ENCODE results near the gene LAMA3. TPM values are rescaled to one million over a fixed set of nuclear protein-coding genes. Genes with fewer than 3 reads are reported as not detected.
A peak's percentile ranks its signal among the peaks of the same experiment; 100 is the strongest.
"Not testable (repeated sequence)": the region's sequence is repeated elsewhere in the genome, so short reads cannot be mapped to it uniquely, and the experiment has no call there.

The LAMA3 gene
- total and polyA plus RNA-seq, 10 of the 15 experiments (the other 5 are each of a cell fraction or from before 2014, with no cell fraction given), result 0.37 to 6.5 (median 5.4) TPM

- H4K20me1 ChIP-seq (ENCODE audit: control insufficient read depth, insufficient read depth); in situ Hi-C loops (cut with MboI); H2AFZ ChIP-seq (ENCODE audit: control insufficient read depth, low read depth, low read length); H3K36me3 ChIP-seq (ENCODE audit: control insufficient read depth in 2 of 2, insufficient read depth in 2 of 2, low read length in 1 of 2); H3K4me3 ChIP-seq; H3K4me2 ChIP-seq (ENCODE audit: control insufficient read depth, insufficient read depth); DNase-seq (ENCODE audit: low read depth, low spot score); H3K9ac ChIP-seq (ENCODE audit: control insufficient read depth, insufficient read depth, low read length); H3K4me1 ChIP-seq (ENCODE audit: control insufficient read depth, insufficient read depth, low read length); H3K79me2 ChIP-seq (ENCODE audit: control insufficient read depth, insufficient read depth, low read length); FAIRE-seq; H3K27ac ChIP-seq (ENCODE audit: control insufficient read depth, insufficient read depth); POLR2A ChIA-PET; RAD21 ChIA-PET (ENCODE audit: unreplicated experiment); H3K9me3 ChIP-seq (replicated peaks; ENCODE audit: control insufficient read depth, insufficient read depth, low read length); H3K27me3 ChIP-seq (replicated peaks in 1 of 2; ENCODE audit: control insufficient read depth in 2 of 2, insufficient read depth in 2 of 2, low read length in 1 of 2); BruUV-seq (replicated peaks): not testable (repeated sequence)
- peak; percentile 4; the same call in 1 of the 2 replicates for TF ChIP-seq JUNB (IDR thresholded peaks at IDR 0.05)
- ATAC-seq, result peak; percentile 67
- WGBS (ENCODE audit: insufficient coverage, insufficient replicate concordance, low lambda C conversion rate, missing lambda C conversion rate), result 11% methylated on average over 8 of the region's 8 CpGs
- ChIA-PET CTCF (interaction anchor here (1.7 kb wide), 1 partner anchor 89 kb away, joined by 3 read pairs; no protein-coding TSS in a partner anchor), SMC1A (ENCODE audit: uncharacterized antibody, unreplicated experiment) (interaction anchor here (0.5 kb wide), 1 partner anchor 852 kb away, joined by 3 read pairs; no protein-coding TSS in a partner anchor)
- intact Hi-C loops (cut with micrococcal nuclease; ENCODE audit: unreplicated experiment), result loop anchor here (10.0 kb wide), 1 partner anchor 199 kb away; no protein-coding TSS in a partner anchor
Measured at GRCh38 chr18:23716079-23716478, 26.8 kb downstream of the LAMA3 start.

DNA sequence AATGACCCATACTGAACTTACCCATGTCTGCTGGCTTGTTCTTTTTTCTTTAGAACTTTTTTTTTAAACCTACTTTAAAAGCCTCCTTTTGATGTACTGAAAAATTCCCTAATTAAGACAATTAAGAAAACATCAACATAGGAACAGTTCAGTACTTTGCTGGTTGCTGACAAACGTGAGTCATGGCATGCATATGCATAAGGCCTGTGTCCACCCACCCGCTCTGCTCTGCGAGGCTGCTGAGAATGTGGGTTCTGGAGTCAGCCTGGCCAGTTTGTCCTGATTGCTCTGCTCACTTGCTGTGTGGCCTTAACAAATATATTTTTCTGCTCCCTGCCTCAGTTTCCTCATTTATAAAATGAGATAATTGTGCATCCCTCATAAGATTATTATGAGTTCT, 27.3 kb downstream of the LAMA3 start:
- Histone ChIP-seq H3K27ac (ENCODE audit: control insufficient read depth, insufficient read depth) (no peak overlapping the region), H4K20me1 (ENCODE audit: control insufficient read depth, insufficient read depth) (no peaks in the 10 kb centered on the region), H3K79me2 (ENCODE audit: control insufficient read depth, insufficient read depth, low read length) (no peaks in the 10 kb centered on the region), H3K36me3 (ENCODE audit: control insufficient read depth in 2 of 2, insufficient read depth in 2 of 2, low read length in 1 of 2) (no peaks in the 10 kb centered on the region), H2AFZ (ENCODE audit: control insufficient read depth, low read depth, low read length) (no peak overlapping the region), H3K4me1 (ENCODE audit: control insufficient read depth, insufficient read depth, low read length) (no peaks in the 10 kb centered on the region), H3K9ac (ENCODE audit: control insufficient read depth, insufficient read depth, low read length) (no peak overlapping the region), H3K4me3 (no peak overlapping the region), H3K9me3 (replicated peaks; ENCODE audit: control insufficient read depth, insufficient read depth, low read length) (no peaks in the 10 kb centered on the region), H3K27me3 (replicated peaks in 1 of 2; ENCODE audit: control insufficient read depth in 2 of 2, insufficient read depth in 2 of 2, low read length in 1 of 2) (no peaks in the 10 kb centered on the region; a peak in 1 of 4 replicates), H3K4me2 (ENCODE audit: control insufficient read depth, insufficient read depth) (no peak overlapping the region)
- DNase-seq (ENCODE audit: low read depth, low spot score) (no peak), FAIRE-seq (no peak), ATAC-seq (peak; percentile 42; the same call in 2 of the 3 replicates)
- in situ Hi-C loops (cut with MboI) (no loop called here), intact Hi-C loops (cut with micrococcal nuclease; ENCODE audit: unreplicated experiment) (loop anchor here (10.0 kb wide), 1 partner anchor 198 kb away; no protein-coding TSS in a partner anchor)
- RAD21 ChIA-PET (ENCODE audit: unreplicated experiment), result no interaction called here
- SMC1A ChIA-PET (ENCODE audit: uncharacterized antibody, unreplicated experiment), result no interaction called here
- POLR2A ChIA-PET, result no interaction called here
- TF ChIP-seq POU2F2 (IDR thresholded peaks at IDR 0.05; ENCODE audit: borderline replicate concordance, low read depth, low read length), result peak; percentile 91; the same call in 2 of the 3 replicates
- TF ChIP-seq IKZF1 (conservative IDR thresholded peaks at IDR 0.05), result no peak
- 35% methylated on average over 3 of the region's 3 CpGs for WGBS (ENCODE audit: insufficient coverage, insufficient replicate concordance, low lambda C conversion rate, missing lambda C conversion rate)
- BruUV-seq (replicated peaks), result no TSS peak
- CTCF ChIA-PET, result no interaction called here

Measured in GM12878 (cell line).